HG03060 (cell line): Measurements from ENCODE around the gene CDH22.

Experiments
- ATAC-seq: cut with Tn5 transposase; IDR thresholded peaks from one replicate; pipeline ENCODE4 v1.9.1; 2021; ENCODE audit warnings: low read depth, moderate number of reproducible peaks; ENCODE audit not compliant: unreplicated experiment

The CDH22 gene

DNA sequence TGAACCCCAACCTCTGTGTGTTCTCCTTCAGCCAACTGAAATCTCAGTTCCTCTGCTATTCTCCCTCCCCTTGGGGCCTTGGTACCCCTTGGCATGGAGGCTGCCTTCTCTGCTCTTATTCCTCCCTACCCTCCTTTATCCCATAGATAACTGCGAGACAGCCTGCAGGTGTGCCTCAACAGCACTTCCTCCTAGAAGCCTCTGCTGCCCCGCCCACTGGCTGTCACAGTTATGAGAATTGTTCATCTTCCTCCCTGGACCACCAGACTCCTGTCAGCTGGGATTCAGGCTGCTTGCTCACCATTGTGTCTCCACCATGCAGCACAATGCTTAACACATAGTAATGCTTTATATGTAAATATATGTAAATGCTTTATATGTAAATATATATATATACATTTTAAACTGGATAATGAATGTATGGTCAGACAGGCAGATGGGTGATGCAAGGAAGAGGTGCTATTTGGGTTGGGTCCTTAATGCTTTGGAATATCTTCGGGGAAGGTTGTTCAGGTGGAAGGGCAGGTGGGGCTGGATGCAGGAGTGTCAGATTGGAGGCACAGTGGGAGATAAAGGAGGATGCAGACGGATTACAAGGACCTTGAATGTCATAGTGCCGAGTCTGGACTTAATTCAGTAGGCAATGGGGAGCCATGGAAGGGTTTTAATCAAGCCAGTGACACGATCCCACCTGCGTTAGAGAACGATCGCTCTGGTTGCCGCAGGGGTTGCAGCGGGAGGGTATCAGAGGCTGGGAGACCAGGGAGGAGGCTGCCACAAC, 4.9 kb downstream of the CDH22 start:
- ATAC-seq: no peak

- ATAC-seq: no peak
These were observed 6.2 kb downstream of the CDH22 start for GRCh38 chr20:46302106-46302505.

DNA sequence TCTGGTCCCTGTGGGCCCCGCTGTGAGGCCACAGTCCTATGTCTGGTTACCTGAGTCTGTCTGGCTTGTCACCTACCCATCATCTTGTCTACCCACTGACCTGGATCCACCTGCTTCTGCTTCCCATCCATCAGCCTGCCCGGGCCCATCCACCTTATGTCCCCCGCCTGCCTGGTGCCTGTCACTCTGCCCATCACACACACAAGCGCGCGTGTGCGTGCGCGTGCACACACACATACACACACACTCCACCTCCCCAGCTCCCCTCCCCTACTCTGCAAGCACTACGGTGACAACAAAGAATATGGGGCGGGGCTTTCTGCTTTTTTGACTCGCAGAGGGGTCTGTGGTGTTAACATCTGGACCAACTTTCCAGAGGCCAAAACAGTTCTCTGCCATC, 8.0 kb downstream of the CDH22 start:
- ATAC-seq: no peak

DNA sequence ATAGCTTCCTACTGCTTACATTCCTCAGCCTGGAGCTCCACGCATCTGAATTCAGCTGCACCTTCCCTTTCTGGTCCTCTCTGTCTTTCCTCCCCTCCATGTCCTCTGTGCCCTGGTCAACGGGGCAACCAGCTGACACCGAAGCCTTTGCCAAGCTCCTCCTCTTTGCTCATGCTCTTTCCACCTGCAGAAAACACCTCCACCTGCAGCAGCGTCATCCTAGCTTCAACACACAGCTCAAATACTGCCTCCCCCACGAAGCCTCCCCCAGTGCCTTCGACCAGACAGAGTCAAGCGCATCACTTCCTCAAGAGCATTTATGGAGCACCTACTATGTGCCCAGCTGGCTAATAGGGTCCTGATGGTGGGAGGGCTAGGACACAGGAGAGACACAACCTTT, 9.2 kb downstream of the CDH22 start:
- ATAC-seq: no peak

DNA sequence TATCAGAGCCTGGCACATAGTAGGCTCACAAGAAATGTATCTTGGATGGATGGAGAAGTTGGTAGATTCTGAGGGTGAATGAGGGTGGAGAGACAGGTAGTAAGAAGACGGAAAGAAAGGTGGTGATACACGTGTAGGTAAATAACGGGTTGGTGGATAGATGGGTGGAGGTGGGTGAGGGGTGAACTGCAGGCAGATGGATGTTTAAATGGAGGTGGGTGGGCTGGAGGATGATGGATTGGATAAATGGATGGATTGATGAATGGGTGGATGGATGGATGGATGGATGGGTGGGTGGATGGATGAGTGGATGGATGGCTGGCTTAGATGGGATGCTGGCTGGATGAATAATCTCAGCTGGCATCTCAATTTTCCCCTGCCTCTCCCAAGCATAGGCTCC, 9.9 kb downstream of the CDH22 start:
- ATAC-seq: no peak

DNA sequence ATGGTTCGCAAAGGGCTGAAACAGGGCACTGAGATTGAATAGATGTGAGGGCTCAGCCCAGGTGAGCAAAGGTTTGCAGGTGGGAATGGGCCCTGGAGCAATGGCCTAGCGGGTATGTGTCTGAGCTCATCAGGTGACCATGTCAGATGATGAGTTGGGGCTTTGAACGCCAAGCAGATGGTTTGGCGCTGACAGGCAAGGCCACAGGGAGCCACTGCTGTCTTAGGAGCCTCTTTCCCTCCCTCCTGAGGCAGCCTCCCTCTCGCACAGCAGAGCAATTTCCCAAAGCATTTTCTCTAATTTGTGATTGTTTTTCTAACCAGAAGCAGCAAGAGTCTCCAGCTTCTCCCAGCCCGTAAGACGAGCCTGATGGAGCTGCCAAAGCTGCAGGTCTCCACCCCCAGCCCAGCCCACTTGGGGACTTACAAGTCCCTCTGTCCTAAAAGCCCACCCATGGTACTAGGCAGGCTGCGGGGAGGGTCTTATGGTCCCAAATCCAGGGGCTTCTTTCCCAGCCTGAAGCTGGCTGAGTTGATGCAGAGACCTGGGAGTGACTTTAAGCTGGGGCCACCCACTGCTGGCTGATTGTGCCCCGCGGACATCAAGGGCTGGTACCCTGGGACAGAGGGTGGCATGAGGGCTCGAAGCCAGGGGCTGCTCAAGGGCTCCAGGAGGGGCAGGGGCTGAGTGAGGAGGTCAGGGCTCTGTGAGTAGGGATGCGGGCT, 11.6 kb downstream of the CDH22 start:
- ATAC-seq: no peak

GRCh38 chr20:46293084-46293483, 15.2 kb downstream of the CDH22 start:
- no peak for ATAC-seq

GRCh38 chr20:46291401-46291800, 16.9 kb downstream of the CDH22 start:
- ATAC-seq: no peak

DNA sequence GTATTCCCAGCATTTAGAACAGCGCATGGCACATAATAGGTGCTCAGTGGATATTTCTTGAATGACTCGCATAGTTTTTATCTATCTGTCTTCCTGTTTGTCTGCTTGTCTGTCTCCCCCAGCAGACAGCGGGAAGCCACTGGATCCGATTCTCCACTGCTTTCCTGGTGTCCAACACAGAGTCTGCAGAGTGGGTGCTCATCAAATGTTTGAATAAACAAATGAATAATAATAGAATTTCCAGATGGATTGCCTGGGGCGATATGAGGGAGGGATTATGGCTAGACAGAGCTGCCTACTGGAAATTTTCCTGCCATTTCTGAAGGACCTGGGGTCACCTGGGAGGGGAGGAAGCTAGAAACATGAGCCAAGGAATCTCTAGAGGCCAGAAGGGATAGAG, 18.9 kb downstream of the CDH22 start:
- ATAC-seq: no peak

DNA sequence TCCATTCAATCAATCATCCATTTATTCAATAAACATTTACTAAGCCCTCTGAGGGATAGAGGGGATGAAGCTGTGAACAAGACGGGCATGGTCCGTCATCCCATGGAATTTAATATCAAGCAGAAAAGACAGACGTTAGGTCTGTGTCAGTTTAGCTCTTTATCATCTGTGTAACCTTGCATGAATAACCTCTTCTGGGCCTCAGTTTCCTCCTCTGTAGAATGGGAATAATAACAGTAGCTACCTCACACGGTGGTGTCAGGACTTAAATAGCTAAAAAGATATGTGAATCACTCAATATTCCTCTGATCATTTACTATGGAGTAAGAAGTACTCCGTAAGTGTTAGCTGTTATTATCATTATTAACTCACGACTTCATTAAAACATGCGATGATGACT, 21.3 kb downstream of the CDH22 start:
- ATAC-seq: no peak

DNA sequence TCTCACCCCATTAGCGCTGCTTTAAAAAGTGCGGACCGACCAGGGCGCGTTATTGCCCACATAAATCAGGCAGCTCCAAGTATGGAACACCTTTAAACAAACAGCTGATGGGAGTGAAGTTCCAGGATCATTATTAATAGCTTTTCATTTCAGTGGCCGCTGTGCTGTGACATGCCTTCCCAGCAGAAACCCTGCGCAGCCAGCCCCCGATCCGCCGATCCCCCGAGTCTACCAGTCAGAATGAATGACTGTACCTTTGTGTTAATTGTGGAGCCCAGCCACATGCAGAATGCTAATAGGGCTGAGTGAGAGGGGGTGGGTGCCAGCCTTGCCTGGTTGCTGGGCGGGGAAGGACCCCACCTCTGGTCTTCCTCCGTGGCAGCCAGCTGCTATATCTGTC, 21.9 kb downstream of the CDH22 start:
- ATAC-seq: no peak

GRCh38 chr20:46285740-46286139, 22.6 kb downstream of the CDH22 start:
- ATAC-seq: no peak

DNA sequence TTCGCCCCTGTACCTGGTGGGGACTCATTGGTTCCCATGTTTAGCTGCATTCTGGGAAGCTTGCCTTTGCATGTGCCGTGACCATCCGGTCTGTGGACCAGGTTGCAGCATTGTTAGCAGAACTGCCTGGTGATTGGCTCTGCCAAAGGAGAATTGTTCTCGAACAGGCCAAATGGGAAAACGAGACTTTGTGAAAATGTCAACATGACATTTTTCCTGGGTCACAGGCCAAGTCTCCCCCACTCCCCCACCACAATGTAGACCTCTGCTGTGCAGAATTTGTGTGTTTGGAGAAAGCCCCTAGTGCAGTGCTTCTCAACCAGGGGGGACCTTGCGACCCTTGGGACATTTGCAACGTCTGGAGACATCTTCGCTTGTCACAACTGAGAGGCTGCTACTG, 23.2 kb downstream of the CDH22 start:
- ATAC-seq: no peak

GRCh38 chr20:46284040-46284427, 24.3 kb downstream of the CDH22 start:
- ATAC-seq: no peak

DNA sequence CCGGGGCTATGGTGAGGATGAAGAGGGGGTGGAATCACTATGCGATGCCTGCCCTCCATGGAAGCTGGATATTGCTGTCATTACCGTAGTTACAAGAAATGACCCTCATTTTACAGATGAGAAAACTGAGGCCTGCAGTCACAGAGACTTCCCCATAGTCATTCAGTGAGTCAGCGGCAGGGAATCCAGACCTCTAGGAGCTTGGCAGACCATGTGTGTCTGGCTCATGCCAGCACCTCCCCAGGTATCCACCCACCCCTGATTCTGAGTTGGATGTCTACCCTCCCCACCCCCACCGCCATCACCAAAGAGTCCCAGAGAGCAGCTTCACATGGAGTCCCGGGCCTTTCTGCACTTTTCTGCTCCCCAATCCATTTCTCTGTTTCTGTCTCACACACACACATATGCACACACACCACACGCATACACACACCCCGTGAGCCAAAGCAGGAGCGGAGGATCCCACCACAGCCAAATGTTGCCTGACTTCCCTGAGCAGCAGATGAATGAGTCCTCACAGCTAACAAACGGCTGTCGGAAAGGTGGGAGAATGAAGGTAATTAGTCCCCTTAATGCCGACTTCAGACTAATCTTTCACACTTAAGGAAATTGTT, 24.8 kb downstream of the CDH22 start:
- no peak for ATAC-seq

DNA sequence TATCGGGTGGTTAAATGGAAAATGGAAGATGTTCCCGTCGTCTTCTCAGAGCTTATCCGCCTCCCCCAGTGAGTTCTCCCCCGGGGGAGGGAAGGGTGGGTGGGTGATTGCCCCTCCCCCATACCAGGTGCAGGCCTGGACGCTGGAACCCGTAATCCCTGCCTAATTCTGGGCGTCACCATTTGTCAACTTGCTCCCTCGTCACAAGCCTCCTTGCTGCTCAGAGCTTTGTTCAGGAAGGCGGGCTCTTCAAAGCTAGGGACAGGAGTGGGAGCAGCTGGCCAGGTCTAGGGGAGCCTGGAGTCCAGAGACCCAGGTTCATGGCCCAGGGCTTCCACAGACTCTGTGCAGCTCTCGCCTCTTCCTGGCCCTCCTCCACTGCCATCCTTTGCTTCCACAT, 25.6 kb downstream of the CDH22 start:
- ATAC-seq: no peak

GRCh38 chr20:46279103-46279502, 29.2 kb downstream of the CDH22 start:
- no peak for ATAC-seq

DNA sequence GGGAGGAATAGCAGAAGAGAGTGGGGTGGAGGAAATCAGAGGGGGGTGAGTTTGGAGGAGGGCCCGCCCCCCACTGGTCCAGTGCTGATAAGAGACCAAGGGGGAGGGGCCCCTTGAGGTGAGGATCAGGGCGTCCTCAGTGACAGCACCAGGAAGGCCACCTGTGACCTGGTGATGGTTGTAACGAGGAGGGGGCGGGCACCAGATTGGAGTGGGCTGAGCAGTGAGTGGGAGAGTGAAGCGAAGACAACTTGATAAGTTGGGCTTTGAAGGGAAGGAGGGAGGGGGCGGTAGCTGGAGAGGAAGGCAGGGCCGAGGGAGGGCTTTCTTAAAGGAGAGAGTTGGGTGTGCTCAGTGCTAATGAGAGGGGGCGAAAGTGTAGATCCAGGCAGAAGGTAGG, 30.7 kb downstream of the CDH22 start:
- ATAC-seq: no peak

DNA sequence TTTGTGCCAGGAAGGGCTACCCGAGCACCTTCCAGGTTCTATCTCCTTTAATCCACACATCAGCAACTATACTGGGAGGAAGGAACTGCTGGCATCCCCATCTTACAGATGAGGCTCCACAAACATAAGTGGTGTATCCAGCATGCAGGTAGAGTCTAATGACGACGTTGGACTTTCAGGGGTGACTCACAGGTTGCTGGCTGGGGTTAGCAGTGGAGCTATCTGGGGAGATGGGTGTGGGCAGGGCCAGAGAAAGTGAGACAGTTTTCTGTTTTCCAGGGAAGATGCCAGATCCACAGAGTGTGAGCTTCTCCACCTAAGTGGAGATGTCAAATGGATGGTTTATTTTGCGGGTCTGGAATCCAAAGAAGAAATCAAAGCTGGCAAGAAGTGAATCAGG, 31.8 kb downstream of the CDH22 start:
- ATAC-seq: no peak

DNA sequence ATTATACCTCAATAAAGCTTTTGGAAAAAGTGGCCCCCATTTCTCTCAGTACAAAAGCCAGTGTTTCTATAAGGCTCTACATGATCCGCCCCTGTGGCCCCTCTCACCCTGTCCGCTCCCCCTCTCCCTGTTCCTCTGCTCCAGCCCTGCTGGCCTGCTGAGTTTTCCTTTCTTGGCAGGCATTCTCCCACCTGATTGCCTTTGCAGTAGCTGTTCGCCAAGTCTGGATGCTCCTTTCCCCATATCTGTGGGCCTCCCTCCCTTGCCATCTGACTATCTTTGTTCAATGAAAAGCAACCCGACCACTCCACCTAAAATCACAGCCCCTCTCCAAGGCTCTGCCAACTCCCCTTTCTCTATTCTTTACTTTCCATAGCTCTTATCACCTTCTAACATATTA, 33.2 kb downstream of the CDH22 start:
- no peak for ATAC-seq

DNA sequence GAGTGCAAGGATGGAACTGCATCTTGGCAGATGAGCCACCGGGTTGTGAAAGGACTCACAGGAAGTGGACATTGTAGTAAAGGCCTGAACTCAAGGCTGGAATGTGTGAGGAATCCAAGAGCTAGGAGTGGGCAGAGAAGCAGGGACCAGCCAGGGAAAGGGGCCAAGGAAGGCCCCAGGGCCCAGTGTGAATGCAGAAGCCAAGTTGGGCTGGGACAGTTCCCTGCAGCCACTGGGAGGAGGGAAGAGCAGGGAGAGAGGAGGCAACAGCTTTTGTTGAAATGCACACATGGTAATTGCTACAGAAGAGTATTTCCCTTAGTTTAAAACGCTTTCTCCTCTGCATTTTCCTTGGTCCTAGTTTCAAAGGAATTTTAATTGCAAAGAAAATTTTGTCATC, 34.6 kb downstream of the CDH22 start:
- no peak for ATAC-seq
